HL-60/S4 treated with phorbol 12-myristate 13-acetate at 8.2 ng/mL for 4 days and 3 days (cell line): ENCODE data around the gene CERS6.
"Not testable (repeated sequence)": the region's sequence is repeated elsewhere in the genome, so short reads cannot be mapped to it uniquely, and the experiment has no call there.

Source experiments
- in situ Hi-C: fragments of 300-500 bp; cut with MboI; formaldehyde crosslinking; loops from 2 replicates; pipeline ENCODE4 v1.15.0; 2022; ENCODE audit warnings: low sequenced_read_pairs

CERS6 gene

DNA sequence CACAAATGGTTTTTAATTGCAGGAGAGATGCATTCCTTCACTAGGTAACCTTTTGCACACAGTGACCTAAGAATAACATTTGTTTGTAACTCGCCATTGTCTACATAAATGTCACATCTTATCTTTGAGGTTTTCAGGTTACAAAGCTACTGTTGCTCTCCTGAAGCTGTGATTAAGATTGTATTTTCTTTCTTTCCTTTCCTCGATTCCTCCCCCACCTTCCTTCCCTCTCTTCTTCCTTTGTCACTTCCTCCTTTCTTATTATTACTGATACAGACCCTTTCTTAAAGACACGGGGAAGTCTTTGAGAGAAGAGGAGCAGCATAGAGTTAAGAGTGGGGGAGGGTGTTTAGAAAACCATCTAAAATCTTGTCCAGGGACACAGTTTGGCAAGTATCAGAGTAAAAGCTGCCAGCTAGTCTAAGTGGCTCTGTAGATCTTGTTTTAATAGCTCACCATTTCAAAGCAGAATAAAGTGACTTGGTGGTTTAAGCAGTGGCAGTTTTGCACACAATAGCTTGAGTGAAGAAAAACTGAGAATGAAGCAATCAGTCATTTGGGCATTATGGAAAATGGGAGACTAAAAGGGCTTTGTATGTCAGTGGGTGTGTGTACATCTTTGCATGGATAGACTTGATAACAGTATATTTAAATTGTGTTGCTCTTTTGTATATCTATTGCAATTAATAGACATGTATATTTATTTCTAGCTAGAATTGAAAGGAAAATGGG, 10.9 kb downstream of the CERS6 start:
- in situ Hi-C loops = no loop called here

DNA sequence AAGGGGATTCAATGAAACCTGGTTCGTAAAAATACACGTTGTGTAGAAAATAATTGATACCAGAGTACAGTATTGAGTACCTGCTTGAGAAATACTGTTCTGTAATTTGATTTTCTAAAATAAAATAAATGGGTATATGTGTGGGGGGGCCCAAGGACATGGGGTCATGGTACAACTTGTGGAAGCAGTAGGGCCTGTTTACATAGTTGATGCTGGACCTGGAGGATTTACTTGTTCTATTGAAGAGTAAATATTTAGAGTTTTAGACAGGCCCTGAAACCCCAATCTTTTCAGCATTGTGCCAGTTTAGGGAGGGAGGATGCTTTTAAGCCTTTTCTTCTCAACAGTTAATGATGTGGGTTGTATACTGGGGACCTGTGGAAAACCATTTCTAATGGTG, 11.7 kb downstream of the CERS6 start:
- in situ Hi-C loops = no loop called here

DNA sequence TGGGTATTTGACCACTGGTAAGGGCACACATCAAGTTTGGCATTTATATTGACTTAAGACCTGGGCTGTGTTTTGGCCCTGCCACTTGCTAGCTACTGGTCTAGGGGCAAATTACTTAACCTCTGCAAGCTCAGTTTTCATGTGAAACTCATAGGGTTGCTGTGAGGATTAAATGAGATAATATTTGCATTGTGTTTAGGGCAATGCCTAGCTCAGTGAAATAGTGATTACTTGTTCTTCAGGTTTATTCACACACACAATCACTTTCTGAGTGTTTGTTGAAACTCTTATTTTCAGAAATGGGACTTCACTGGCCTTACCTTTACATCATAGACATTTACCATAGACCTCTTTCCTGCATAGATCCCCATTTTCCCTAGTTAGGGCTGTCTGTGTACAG, 12.3 kb downstream of the CERS6 start:
- in situ Hi-C loops = no loop called here

GRCh38 chr2:168469281-168469988, 13.4 kb downstream of the CERS6 start:
- in situ Hi-C loops = no loop called here

- in situ Hi-C loops = no loop called here
These were observed 14.5 kb downstream of the CERS6 start for GRCh38 chr2:168470320-168471162.

- in situ Hi-C loops = no loop called here
These were observed 15.0 kb downstream of the CERS6 start for GRCh38 chr2:168471163-168471475.

DNA sequence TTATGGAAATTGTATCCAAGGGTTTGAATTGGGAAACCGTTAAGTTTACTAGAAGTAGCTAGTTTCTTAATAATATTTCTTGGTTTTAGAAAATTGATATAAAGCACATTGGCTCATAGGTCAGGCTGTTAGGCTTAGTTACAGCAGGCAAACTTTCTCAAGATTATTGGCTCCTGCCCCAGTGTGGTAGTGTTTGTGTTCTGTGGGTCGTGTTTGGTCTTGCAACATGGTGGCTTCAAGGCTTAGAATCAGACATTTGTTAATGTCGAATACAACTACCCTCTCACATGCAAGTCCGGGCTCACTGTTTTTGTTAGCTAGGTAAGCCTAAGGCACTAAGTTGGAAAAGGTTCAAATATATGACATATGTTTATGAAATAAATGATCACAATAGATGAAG, 19.6 kb downstream of the CERS6 start:
- in situ Hi-C loops = no loop called here

GRCh38 chr2:168478206-168478605, 22.1 kb downstream of the CERS6 start:
- in situ Hi-C loops = no loop called here

- in situ Hi-C loops = no loop called here
These were observed 24.3 kb downstream of the CERS6 start for GRCh38 chr2:168480356-168480755.

DNA sequence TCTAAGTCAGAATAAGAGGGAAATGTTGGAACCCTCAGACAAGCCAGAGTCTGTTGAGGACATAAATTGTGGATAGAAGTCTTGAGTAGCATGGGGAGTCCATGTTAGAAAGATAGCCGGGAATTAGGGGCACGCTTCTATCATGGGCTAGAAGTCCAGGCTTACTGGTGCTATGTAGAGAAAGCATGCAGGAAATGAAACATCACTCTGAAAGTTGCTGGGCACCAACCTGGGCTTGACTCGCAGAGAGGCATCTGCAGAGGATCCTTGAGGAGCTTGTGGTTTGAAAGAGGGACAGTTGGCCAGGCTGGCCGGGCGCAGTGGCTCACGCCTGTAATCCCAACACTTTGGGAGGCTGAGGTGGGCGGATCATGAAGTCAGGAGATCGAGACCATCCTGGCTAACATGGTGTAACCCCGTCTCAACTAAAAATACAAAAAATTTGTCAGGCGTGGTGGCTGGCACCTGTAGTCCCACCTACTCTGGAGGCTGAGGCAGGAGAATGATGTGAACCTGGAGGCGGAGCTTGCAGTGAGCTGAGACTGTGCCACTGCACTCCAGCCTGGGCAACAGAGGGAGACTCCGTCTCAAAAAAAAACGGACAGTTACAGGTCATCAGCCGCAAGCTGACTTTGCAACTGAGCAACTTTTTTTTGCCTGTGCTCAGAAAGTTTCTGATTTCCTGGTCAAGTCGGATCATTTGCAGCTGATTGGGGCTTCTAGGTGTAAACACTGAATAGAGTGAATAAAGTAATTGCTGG, 24.9 kb downstream of the CERS6 start:
- in situ Hi-C loops = no loop called here

DNA sequence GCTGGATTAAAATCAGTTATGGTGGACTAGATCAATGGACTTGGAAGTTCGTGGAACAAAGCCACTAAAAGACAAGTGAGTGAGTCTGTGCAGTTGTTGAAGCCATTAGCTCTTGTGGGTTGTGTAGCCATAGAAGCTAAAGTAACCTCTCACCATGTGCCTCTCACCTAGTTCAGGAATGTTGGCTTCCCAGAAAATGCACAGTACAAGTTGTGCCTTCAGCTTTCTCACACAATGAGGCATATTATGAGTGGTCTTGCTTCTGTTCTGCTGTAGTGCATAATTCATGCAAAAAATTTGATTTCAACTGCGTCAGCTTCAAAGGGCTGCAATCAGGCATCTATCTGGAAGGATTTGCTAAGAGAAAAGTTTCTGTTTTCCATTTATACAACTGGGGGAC, 26.2 kb downstream of the CERS6 start:
- in situ Hi-C loops = no loop called here

DNA sequence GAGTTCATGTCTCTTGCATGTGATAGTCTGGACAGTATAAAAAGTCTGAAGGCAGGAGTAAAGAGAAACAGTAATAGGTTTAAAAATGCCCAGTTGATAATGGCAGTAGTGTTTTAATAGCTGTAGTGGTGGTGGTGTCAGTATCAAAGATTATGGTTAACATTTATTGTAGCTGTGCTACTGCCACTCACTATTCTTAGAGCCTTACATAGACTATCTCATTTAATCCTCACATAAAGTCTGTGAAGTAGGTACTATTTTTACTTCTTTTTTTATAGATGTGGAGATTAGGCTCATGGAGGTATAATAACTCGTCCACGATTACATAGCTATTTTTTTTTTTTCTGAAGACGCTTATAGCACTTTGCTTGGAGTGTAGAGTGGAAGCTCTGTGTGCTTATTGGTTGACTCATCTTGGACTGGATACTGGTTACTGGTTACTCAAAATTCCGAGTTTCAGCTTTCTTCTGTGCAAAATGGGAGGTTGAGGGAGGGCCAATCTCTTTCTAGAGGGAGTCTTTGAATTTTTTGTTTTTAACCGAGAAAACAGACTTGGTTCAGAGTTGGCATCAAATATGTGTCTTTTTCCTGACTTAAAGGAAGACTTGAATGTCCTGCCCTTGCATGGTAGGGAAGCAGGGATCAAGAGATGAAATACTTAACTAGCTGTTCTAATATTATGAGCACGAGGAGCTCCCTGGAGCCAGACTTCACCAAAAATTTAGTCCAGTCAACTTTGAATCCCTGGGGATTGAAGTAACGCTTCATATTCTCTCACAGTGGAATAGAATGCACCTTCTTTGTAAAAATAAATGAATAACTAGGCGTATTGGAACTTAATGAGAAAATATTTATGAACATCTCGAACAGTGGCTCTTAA, 27.1 kb downstream of the CERS6 start:
- in situ Hi-C loops = no loop called here

- in situ Hi-C loops = no loop called here
These were observed 30.4 kb downstream of the CERS6 start for GRCh38 chr2:168486477-168486876.

DNA sequence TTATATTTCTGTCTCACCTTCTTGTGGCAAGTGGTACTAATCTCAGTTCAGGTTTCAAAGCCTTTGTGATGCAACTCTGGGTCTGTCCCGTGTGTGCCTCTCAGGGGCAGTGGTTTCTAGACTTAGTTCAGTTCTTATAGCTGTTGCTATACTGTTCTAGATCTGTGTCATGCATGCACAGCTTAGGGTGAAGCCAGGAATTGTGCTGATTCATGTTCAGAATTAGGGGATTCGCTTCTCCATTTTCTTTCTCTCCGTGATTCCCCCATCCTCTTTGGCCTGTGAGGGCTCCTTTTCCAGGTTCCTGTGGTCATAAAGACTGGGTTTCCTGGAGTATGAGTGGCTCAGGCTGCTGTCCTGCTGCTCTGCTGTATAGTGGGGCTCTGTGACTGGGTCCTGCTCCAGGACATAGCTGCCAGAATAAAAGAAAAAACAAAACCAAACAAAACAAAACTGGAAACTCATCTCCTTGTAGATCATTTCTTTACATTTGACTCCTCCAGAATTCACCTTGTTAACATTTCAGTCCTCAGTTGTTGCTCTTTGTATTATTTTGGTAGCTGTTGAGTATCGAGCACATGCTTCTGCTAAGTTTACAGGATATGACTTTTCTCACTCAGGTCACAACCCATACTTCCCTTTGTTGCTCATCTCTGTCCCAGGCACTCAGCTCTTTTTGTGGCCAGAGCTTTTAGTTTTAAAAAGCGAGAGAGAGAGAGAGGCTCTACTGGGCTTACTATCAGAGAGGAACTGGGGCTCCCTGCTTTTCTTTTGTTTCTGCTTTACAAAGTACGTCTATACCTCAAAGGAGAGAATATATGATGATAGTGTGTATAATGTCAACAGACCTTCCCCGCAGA, 34.2 kb downstream of the CERS6 start:
- in situ Hi-C loops = no loop called here

- in situ Hi-C loops = no loop called here
These were observed 35.0 kb downstream of the CERS6 start for GRCh38 chr2:168490946-168491605.

GRCh38 chr2:168491728-168492127, 35.7 kb downstream of the CERS6 start:
- in situ Hi-C loops = not testable (repeated sequence)

DNA sequence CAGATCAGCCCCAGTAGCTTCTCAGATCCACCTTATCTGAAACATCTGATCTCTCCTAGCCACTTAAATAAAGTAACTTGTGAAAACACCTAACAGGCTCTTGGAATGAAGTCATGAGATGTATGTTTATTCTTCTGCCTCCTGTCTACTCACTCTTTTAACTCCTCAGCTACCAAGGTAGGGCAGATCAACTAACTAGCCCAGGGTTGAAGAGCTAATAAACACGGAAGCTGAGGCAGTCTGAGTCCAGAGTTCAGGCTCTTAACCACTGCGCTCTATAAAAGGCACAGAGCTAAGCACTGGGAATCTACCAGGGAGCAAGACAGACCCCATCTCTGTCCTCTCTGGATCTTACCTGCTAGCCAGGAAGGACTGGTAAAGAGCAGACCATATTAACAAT, 37.1 kb downstream of the CERS6 start:
- in situ Hi-C loops = not testable (repeated sequence)

GRCh38 chr2:168494190-168494711, 38.2 kb downstream of the CERS6 start:
- in situ Hi-C loops = no loop called here
